Psoas muscle (tissue), 8 donors: Measurements from ENCODE around the gene GINS3. TPM values are rescaled to one million over a fixed set of nuclear protein-coding genes. Genes with fewer than 3 reads are reported as not detected.
"Not testable (repeated sequence)": the region's sequence is repeated elsewhere in the genome, so short reads cannot be mapped to it uniquely, and the experiment has no call there.

ENCODE experiments used
- ATAC-seq, 4 donors: fragments of 200-7000 bp; cut with Tn5 transposase; one replicate each; pipeline ENCODE4 v1.9.1; 2020; ENCODE audit warnings: moderate library complexity in 3 of 4, mild to moderate bottlenecking in 2 of 4
- DNase-seq, 2 donors: peaks; one replicate each; pipeline ENCODE4 v3.0.0-alpha.2; 2020
- H3K27ac ChIP-seq: fragments of 200-600 bp; one replicate; pipeline ENCODE4 v1.8.0; 2022
- H3K27me3 ChIP-seq, 3 donors: fragments of 200-600 bp in 1 of 3; one replicate each; pipeline versions ENCODE4 v1.6.1 to v1.8.0; 2013 to 2022; ENCODE audit warnings: low read length in 2 of 3, mild to moderate bottlenecking in 2 of 3, moderate library complexity in 1 of 3; ENCODE audit not compliant: insufficient read depth in 3 of 3
- H3K36me3 ChIP-seq, 2 donors: fragments of 200-600 bp in 1 of 2; one replicate each; pipeline versions ENCODE4 v1.6.1 to v1.8.0; 2013 to 2022; ENCODE audit warnings: low read depth in 1 of 2, mild to moderate bottlenecking in 1 of 2, moderate library complexity in 1 of 2; ENCODE audit not compliant: insufficient read depth in 1 of 2
- H3K4me1 ChIP-seq: fragments of 200-600 bp; one replicate; pipeline ENCODE4 v1.8.0; 2022
- H3K4me3 ChIP-seq: fragments of 200-600 bp; one replicate; pipeline ENCODE4 v1.8.0; 2022; ENCODE audit warnings: mild to moderate bottlenecking
- H3K9me3 ChIP-seq: fragments of 200-600 bp; one replicate; pipeline ENCODE4 v1.8.0; 2022
- WGBS, 3 donors: extraction: QIAGEN DNeasy Blood & Tissue Kit; methylation state at CpG; one replicate each; pipeline versions ENCODE4 v1.1.6 to v1.1.7; 2013; 5-methylcytosine and 5-hydroxymethylcytosine counted together
- intact Hi-C, 2 donors: fragments of 100-400 bp; cut with DNase I; formaldehyde crosslinking; loops; one replicate each; pipeline versions ENCODE4 v1.11.0 to v1.14.2; 2022
- polyA plus RNA-seq, 3 donors: library from polyadenylated mRNA; stranded (reverse); fragments of 200-250 nt; gene quantifications; one replicate each; pipeline ENCODE4 v1.2.3, GENCODE V29; 2013
- total RNA-seq, 4 donors: library from RNA; stranded (reverse); fragmentation: NEBNext Ultra II Directional in 2 of 4; extraction: Animal tissue kit (Norgen Biotek cat#: 25700) in 2 of 4; gene quantifications; one replicate each; pipeline versions ENCODE4 v1.2.1 to v1.2.4, GENCODE V29; 2021 to 2023
- TF ChIP-seq, protein P1 (sequence below): fragments of 200-600 bp; IDR thresholded peaks from one replicate; pipeline ENCODE4 v1.8.0; 2022; ENCODE audit warnings: antibody characterized with exemption
- donor health status: healthy with polysubstance abuse.
- donor health status: DM: no; HTN: no; CAD: no; lungs with moderate emphysema.
- donor health status: Bipolar disorder and iron deficiency.
- donor health status: healthy.
- donor health status: DM: yes; HTN: yes; CAD: no.
- donor health status: DM: no; HTN: no; CAD: no.
- donor health status: DM: no; HTN: no; CAD: no.
- donor health status: DM: yes; HTN: yes; CAD: no.

Gene GINS3
- total and polyA plus RNA-seq, 7 donors = 0.86 to 2.2 (median 1.2) TPM

DNA sequence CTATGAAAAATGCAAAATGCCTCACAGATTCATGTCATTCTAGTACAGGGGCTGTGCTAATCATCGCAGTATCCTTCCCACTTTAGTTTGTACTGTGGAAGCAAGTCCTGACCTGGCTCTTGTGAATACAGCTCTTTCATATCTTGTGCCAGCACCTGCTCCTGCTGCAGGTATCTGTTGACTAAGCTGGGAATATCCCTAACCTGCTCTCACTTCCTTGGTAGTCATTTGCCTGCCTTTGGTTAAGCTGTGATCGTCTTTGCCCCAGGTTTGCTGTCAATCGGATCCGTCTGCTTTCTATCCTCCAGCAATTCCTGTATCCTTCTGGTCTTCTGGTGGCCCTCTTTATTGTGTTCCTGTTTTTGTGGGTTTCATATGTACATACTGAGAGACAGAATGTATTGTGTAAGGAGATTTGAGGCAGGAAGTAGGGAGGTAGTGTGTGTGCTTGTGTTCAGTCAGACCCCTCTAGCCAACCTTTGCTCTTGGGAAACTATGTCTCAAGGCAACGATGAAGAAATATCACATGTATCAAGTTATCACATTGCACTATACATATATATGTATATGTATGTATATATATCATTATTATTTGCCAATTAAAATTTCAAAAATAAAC is 7.7 kb upstream of the GINS3 start:
- no peaks in the 10 kb centered on the region for H3K36me3 ChIP-seq
- H3K9me3 ChIP-seq = no peaks in the 10 kb centered on the region
- DNase-seq (no peak), ATAC-seq (no peak)
- 78 to 87% (median 83%) methylated on average over 5 of the region's 5 CpGs for WGBS, 3 donors
- no peak overlapping the region for H3K27ac ChIP-seq
- TF ChIP-seq, protein P1, sequence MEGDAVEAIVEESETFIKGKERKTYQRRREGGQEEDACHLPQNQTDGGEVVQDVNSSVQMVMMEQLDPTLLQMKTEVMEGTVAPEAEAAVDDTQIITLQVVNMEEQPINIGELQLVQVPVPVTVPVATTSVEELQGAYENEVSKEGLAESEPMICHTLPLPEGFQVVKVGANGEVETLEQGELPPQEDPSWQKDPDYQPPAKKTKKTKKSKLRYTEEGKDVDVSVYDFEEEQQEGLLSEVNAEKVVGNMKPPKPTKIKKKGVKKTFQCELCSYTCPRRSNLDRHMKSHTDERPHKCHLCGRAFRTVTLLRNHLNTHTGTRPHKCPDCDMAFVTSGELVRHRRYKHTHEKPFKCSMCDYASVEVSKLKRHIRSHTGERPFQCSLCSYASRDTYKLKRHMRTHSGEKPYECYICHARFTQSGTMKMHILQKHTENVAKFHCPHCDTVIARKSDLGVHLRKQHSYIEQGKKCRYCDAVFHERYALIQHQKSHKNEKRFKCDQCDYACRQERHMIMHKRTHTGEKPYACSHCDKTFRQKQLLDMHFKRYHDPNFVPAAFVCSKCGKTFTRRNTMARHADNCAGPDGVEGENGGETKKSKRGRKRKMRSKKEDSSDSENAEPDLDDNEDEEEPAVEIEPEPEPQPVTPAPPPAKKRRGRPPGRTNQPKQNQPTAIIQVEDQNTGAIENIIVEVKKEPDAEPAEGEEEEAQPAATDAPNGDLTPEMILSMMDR = no peak
- H3K4me1 ChIP-seq = no peaks in the 10 kb centered on the region
- intact Hi-C loops = no loop called here
- H3K27me3 ChIP-seq = peaks cover 0 to 8% (median 0%) of the 10 kb centered on the region in 3 donors
- no peak overlapping the region for H3K4me3 ChIP-seq

DNA sequence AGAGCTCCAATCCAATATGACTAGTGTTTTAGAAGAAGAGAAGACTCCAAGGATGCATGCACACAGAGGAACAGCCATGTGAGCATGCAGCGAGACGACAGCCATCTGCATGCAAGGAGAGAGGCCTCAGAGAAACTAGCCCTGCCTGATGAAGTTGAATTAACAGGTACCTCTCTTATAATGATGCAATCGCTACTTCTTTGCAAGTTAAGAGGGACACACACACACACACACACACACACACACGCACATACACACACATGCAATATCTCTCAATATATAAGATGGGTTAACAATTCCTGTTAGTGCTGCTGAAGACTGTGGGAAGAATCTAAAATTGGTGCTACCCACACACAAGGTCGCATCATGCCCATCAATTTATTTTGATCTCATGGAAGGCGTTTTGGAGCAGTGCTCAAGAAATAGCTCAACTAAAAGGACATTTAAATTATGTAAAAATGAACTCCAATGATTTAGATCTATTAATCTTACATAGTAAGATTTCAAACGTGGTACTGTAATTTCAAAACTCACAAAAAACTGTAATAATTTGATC is 7.0 kb upstream of the GINS3 start:
- no peak for ATAC-seq
- intact Hi-C loops = no loop called here
- Histone ChIP-seq H3K4me1 (no peaks in the 10 kb centered on the region), H3K27me3 (peaks cover 0 to 8% (median 0%) of the 10 kb centered on the region in 3 donors), H3K27ac (no peak overlapping the region), H3K36me3 (no peaks in the 10 kb centered on the region), H3K4me3 (no peak overlapping the region), H3K9me3 (no peaks in the 10 kb centered on the region)
- DNase-seq = no peak
- TF ChIP-seq, protein P1 = no peak
- 77 to 84% (median 78%) methylated on average over 7 of the region's 7 CpGs for WGBS, 3 donors

DNA sequence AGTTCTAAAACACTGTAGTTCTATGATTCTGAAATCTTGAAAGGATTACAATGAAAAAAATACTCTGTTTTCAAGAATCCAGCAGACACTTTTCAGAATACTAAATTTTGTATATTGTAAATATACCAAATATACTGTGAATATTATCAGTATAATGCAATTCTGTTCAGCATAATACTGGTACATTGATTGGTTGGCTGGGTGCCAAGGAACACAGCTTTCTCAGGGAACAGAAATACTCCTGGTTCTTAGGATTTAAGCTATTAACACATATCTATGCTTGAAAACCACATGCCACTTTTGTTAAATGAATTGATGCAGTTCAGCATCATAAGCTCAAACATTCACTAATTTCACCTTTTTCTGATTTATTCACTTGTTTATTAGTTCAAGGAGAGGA is 2.5 kb upstream of the GINS3 start:
- Histone ChIP-seq H3K9me3 (no peaks in the 10 kb centered on the region), H3K27ac (no peak overlapping the region), H3K4me1 (peaks cover 4% of the 10 kb centered on the region), H3K4me3 (no peak overlapping the region), H3K36me3 (no peaks in the 10 kb centered on the region), H3K27me3 (peaks cover 0 to 6% (median 0%) of the 10 kb centered on the region in 3 donors)
- ATAC-seq (no peak), DNase-seq (no peak)
- intact Hi-C loops = loop anchor here in 1 of 2 donors (5.0 kb wide), 1 partner anchor 52 kb away; no protein-coding TSS in a partner anchor
- TF ChIP-seq, protein P1 = no peak

DNA sequence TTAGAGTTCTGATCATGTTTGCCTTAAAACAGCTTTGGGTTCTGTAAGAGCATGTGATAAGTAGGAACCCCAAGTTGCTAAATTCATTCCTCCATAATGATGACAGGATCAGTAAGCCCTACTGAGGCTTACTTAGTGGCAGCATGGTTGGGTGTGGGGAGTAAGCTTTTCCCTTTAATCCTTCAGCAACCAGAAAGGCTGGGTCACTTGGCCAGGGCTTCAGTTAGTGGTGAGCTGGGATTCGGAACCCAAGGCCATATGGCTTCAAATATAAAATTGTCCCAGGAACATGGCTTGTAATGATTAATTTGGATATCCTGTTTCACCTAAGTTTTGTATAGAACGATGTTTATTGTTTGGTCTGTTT is 850 bp downstream of the GINS3 start:
- 52 to 60% (median 53%) methylated on average over 2 of the region's 2 CpGs for WGBS, 3 donors
- Histone ChIP-seq H3K9me3 (no peaks in the 10 kb centered on the region), H3K36me3 (no peaks in the 10 kb centered on the region), H3K27me3 (peaks cover 0 to 6% (median 0%) of the 10 kb centered on the region in 3 donors), H3K4me1 (peaks cover 4% of the 10 kb centered on the region), H3K4me3 (peak overlapping the region; percentile 83), H3K27ac (peak overlapping the region; percentile 53)
- TF ChIP-seq, protein P1 = no peak
- intact Hi-C loops = loop anchor here in 1 of 2 donors (5.0 kb wide), 1 partner anchor 56 kb away; no protein-coding TSS in a partner anchor
- DNase-seq (no peak), ATAC-seq (peak in 1 of 4 donors; percentile 14)

DNA sequence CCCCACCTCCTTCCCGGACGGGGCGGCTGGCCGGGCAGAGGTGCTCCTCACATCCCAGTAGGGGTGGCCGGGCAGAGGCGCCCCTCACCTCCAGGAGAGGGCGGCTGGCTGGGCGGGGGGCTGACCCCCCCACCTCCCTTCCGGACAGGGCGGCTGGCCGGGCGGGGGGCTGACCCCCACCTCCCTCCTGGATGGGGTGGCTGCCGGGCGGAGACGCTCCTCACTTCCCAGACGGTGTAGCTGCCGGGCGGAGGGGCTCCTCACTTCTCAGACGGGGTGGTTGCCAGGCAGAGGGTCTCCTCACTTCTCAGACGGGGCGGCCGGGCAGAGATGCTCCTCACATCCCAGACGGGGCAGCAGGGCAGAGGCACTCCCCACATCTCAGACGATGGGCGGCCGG is 4.6 kb downstream of the GINS3 start:
- intact Hi-C loops, H3K36me3 ChIP-seq, H3K4me3 ChIP-seq, H3K9me3 ChIP-seq, ATAC-seq, DNase-seq, H3K27ac ChIP-seq, H3K4me1 ChIP-seq, H3K27me3 ChIP-seq: not testable (repeated sequence)
- WGBS, 3 donors = 97 to 99% (median 98%) methylated on average over 11 to 26 of the region's 26 CpGs
